GM18858 (cell line): Measurements from ENCODE around the gene HTR1E.
"Not testable (repeated sequence)": the region's sequence is repeated elsewhere in the genome, so short reads cannot be mapped to it uniquely, and the experiment has no call there.

Experiments
- ATAC-seq: cut with Tn5 transposase; IDR thresholded peaks from one replicate; pipeline ENCODE4 v1.9.1; 2021; ENCODE audit not compliant: unreplicated experiment

Gene HTR1E

GRCh38 chr6:86973088-86973487 is 35.8 kb downstream of the HTR1E start:
- ATAC-seq = no peak

GRCh38 chr6:86978251-86978650 is 40.9 kb downstream of the HTR1E start:
- no peak for ATAC-seq

GRCh38 chr6:87001494-87001893 is 64.2 kb downstream of the HTR1E start:
- ATAC-seq = no peak

DNA sequence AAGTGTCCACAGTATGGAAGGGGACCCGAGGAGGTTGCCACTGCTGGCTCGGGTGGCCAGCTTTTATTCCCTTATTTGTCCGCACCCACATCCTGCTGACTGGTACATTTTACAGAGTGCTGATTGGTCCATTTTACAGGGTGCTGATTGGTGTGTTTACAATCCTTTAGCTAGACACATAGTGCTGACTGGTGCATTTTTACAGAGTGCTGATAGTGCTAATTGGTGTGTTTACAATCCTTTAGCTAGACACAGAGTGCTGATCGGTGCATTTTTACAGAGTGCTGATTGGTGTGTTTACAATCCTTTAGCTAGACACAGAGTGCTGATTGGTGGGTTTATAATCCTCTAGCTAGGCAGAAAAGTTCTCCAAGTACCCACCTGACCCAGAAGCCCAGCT is 65.1 kb downstream of the HTR1E start:
- not testable (repeated sequence) for ATAC-seq

DNA sequence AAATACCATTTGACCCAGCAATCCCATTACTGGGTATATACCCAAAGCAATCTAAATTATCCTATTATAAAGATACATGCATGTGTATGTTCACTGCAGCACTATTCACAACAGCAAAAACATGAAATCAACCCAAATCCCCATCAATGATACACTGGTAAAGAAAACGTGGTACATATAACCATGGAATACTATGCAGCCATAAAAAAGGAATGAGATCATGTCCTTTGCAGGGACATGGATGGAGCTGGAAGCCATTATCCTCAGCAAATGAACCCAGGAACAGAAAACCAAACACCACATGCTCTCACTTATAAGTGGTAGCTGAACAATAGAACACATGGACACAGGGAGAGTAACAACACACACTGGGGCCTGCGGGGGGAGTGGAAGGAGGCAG is 69.2 kb downstream of the HTR1E start:
- not testable (repeated sequence) for ATAC-seq

DNA sequence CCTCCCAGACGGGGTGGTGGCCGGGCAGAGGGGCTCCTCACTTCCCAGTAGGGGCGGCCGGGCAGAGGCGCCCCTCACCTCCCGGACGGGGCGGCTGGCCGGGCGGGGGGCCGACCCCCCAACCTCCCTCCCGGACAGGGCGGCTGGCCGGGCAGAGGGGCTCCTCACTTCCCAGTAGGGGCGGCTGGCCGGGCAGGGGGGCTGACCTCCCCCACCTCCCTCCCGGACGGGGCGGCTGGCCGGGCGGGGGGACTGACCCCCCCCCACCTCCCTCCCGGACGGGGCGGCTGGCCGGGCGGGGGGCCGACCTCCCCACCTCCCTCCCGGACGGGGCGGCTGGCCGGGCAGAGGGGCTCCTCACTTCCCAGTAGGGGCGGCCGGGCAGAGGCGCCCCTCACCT is 72.3 kb downstream of the HTR1E start:
- not testable (repeated sequence) for ATAC-seq

DNA sequence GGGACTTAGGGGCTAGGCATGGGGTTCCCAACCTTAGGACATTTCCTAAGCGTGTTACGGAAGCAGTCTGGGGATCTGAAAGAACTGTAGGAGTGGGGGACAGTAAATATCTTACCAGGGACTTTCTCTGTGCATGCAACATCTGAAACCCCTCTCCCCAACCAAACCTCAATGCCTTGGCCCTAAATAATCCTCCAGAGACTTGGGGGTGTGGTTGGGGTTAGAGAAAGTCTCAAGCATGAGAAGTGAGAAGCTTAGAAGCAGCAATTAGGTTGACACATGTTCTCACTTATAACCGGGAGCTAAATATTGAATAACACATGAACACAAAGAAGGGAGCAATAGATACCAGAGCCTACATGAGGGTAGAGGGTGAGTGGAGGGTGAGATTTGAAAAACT is 74.7 kb downstream of the HTR1E start:
- ATAC-seq = no peak

DNA sequence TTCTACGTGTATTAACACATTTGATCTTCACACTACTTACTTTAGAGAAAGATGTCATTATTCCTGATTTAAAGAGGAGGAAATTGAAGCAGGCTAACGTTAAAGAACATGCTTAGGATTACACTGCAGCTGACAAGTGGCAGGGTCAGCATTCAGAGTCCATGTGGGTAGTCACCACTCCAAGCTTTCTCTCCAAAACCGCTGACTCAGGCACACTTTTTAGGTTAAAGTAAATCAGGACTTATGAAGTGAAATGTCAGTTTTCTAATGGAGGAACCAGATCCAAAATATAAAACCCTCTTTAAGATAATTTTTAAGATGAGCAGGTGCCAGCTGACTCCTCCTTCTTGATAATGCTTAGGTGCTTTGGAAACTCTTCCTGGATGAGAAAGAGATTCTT is 75.4 kb downstream of the HTR1E start:
- no peak for ATAC-seq

GRCh38 chr6:87016772-87017171 is 79.4 kb downstream of the HTR1E start:
- ATAC-seq = no peak

GRCh38 chr6:87027021-87027420 is 89.7 kb downstream of the HTR1E start:
- peak; percentile 50 for ATAC-seq

- ATAC-seq = no peak
Observed at GRCh38 chr6:87029711-87030314, 92.5 kb downstream of the HTR1E start.

GRCh38 chr6:87040729-87041128 is 103.4 kb downstream of the HTR1E start:
- ATAC-seq = no peak

- no peak for ATAC-seq
Observed at GRCh38 chr6:87045521-87046075, 108.3 kb downstream of the HTR1E start.

DNA sequence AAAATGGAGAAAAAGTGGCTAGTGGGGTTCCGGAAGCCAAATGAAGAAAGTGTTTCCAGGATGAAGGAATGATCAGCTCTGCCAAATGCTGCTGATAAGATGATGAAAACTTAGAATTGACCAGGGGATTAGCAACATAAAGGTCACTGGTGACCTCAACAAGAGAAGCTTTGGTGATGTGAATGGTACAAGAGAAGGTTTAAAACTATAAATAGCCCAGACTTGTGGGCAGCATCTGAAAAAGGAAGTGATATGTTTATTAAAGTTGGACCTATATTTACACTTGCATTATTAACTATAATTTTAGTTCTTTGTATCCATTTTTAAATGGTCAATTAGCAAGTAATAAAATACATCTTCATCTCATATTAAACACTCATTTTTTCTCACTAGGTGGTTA is 112.5 kb downstream of the HTR1E start:
- ATAC-seq = no peak

DNA sequence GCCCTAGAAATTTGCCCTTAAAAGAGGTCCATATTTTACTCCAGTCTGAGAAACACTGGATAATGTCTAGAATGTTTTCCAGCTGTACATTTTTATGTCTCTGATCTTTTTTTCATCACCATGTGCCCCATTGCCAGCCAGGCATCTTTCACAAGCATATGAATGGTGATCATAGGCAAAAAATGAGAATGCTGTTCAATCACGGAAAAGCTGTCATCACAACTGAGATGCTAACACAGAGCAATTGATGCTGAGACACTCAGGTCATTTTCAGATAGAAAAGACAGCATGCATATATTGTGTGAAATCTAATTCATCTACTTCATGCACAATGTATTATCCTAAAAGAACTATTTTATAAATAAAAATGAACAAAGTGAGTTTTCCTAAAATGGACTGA is 116.0 kb downstream of the HTR1E start:
- no peak for ATAC-seq

GRCh38 chr6:87054143-87054833 is 117.0 kb downstream of the HTR1E start:
- no peak for ATAC-seq

- no peak for ATAC-seq
Observed at GRCh38 chr6:87059943-87060342, 122.6 kb downstream of the HTR1E start.

DNA sequence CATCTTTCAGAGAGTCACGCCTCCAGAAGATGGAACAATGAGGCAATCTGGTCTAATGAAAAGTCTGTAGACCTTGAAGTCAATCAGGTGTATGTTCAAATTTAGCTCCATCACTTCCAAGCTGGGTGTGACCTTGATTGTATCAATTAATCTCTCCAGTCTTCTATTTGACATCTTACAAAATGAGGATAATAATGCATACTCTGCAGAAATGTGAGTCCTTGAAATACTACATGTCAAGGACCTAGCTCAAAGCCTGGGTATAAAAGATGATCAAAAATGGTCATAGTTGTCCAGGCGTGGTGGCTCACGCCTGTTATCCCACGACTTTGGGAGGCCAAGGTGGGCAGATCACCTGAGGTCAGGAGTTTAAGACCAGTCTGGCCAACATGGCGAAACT is 127.8 kb downstream of the HTR1E start:
- ATAC-seq = no peak
